ENCODE results near the gene ANKRD65.
"Not testable (repeated sequence)": the region's sequence is repeated elsewhere in the genome, so short reads cannot be mapped to it uniquely, and the experiment has no call there.

Gene ANKRD65

GRCh38 chr1:1393014-1393413 is 28.1 kb downstream of the ANKRD65 start:
- no peak for DNase-seq

DNA sequence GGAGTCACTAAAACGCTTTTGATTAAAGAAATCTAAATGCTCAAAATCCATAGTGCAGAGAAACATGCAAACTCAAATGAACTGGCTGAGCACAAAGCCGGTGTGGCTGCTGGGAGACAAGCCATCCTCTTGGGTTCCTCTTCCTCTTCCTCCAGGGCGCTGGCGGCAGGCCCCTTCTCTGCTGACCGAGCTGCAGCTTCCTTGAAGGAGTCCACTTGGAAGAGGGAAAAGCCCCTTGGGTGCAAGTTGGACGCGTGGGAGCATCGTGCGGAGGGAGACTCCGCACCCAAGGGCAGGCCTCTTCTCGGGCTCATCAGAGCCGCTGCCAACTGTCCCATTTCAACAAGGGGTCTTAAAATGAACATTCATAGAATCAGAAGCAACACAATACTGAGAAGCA is 29.9 kb downstream of the ANKRD65 start:
- DNase-seq, result no peak

- DNase-seq, result no peak
Observed at GRCh38 chr1:1390675-1391074, 30.4 kb downstream of the ANKRD65 start.

DNA sequence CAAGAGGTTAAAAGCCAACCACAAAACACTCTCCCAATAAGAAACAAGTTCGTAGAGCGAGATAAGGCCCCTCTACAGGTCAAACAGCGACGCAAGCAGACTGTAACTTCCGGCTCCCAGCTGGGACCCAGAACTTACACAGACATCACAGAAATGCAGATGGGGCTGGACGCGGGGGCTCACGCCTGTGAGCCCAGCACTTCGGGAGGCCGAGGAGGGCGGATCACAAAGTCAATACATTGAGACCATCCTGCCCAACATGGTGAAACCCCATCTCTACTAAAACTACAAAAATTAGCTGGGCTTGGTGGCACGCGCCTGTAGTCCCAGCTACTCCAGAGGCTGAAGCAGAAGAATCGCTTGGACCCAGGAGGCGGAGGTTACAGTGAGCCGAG is 33.0 kb downstream of the ANKRD65 start:
- DNase-seq, result no peak

GRCh38 chr1:1387098-1388077 is 33.7 kb downstream of the ANKRD65 start:
- DNase-seq, result no peak

DNA sequence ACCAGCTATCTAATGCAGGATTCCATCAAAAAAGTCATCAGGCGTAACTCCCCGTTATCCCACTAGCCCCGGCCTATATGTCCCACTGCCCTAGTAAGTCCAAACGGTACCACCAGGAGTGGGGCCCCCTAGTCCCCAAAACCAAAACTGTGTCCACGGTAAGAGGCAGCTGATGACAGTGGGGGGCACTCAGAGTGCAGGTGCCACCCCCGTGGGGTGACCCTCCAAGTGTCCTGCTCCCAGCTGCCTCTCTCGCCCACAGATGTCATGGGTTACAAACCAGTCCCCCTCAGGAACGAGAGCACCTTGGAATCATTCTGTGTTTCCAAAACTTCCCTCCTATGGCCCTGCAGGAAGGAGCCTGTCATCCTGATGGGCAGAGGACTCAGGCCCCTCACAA is 35.1 kb downstream of the ANKRD65 start:
- no peak for DNase-seq

DNA sequence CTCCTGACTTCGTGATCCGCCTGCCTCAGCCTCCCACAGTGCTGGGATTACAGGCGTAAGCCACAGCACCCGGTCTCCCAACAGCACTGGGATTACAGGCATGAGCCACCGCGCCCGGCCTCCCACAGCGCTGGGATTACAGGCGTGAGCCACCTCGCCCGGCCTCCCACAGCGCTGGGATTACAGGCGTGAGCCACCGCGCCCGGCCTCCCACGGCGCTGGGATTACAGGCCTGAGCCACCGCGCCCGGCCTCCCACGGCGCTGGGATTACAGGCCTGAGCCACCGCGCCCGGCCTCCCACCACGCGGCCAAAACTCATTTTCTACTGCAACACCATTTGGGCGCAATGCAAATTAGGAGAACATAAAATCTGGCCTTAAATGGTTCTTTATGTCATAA is 35.7 kb downstream of the ANKRD65 start:
- DNase-seq, result not testable (repeated sequence)

DNA sequence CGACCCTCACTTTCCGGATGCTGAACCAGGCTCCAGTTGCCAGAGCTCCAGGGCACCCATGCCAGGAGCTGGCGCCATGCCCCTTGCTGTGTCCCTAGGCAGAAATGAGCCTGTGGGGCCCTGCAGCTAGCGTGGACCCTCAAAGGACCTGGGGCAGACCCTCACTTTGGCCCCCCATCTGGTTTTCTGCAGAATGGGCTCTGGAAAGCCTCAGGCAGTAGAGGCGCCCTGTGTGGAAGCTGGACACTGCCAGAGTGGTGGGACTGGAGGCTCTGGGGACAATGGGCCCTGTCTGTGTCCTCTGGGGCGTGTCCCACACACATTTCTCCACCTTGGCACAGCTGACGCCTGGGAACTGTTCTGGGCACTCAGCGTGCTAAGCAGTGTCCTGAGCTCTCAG is 39.8 kb downstream of the ANKRD65 start:
- no peak for DNase-seq

DNA sequence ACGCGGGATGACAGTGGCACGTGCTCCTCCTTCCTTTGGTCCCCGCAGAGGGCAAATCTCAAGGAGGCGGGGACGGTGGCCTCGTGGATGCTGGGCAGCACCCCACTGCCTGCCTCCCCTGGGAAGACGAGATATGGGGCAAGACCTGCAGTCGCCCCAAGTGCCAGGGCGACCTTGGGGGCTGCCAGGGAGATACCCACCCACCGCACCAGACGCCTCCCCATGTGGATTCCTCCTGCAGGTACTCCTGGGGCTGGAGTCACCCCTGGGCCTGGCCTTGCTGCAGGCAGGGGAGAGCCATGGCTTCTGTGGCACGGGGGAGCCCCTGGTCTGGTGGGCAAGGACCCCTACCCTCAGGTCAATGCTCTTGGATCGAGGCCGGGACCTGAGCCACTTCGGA is 40.2 kb downstream of the ANKRD65 start:
- DNase-seq, result no peak

DNA sequence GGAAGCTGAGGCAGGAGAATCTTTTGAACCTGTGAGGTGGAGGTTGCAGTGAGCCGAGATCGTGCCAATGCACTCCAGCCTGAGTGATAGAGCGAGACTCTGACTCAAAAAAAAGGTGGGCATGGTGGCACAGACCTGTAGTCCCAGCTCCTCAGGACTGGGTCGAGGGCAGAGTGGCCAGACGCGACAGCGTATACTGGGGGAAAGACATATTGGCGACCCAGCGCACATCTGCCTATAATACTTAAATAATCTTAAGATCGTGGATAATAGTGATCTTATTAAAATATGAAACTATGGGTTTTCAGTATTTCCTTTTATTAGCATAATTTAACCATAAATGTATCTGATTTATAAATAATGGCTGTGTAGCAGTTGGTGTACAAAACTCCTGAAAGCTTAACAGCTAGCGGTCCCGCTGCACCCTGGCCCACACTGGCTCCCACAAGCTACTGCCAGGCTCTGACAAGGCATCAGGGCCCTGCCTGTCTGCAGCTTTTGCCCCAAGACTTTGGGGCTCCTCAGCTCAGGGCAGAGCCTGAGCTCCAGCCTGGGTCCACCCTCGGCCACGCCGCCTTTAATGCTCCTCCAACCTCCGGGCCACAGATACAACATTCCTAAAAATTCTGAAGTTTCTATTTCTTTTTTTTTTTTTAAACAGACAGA is 43.4 kb downstream of the ANKRD65 start:
- DNase-seq, result no peak

DNA sequence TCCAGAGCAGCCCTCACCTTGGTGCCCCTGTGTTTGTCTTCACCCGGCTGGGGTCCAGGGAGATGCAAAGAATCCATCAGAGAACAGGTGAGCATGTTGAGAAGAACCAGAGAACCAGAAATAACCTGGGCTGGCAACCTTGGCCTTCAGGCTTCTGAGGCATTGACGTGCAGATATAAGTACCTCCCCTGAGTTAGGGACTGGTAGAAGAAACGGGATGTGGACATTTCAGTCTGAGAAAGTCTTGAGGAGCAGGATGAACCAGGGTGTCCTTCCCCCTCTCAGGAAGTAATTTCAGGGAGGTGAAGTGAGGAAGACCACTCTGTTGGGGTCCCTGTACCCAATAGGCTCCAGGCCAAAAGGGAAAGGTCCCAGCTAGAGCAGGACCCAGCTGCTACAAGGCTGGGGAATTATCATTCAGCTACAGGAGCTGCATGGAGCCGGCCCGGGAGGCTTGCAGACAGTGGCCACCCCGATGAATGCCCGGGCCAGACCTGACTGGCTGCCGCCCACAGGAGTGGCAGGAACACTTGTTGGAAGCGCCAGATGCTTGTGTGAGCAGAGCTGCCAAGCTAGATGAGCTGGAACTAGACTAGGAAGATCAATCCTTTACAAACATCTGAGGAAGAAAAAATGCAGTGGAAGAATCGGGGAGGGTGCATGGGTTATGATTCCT is 44.4 kb downstream of the ANKRD65 start:
- DNase-seq, result no peak

DNA sequence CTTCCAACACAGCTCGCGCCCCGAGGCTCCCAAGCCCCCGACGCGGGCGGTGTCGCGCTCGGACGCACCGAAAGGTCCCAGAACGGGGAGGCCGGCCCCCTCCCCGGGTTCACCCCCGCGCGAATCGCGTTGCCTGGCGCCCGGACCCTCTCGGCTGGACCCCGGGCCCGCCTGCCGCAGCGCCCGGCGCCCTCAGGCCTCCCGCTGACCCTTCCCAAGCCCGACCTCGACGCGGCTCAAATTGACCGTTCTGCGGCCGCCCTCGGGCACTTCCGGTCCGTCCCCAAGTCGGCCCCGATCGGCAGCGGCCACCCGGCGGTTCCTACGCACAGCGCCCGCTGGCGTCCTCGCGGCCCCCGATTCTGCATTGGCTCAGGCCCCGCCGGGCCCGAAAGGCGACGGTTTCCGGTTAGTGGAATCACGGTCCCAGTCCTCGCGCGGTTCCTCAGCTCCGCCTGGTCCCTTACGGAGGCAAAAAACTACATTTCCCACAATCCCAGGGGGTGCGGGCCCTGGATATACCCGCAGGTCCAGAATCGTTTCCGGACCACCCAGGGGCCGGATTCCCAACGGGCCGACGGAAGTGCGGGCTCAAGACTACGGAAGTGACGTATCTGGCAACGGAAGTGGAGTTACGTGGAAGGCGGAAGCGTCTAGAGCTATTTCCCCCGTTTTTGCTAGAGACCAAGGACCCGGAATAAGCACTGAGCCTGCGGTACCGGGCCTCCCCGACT is 46.0 kb downstream of the ANKRD65 start, which contains the start of gene AURKAIP1:
Gene AURKAIP1, minus strand, starts transcription at position 279 of the 734 bp plus-strand sequence. CDS start 451 bp downstream, outside the sequence.
- peak; percentile 92 for DNase-seq

DNA sequence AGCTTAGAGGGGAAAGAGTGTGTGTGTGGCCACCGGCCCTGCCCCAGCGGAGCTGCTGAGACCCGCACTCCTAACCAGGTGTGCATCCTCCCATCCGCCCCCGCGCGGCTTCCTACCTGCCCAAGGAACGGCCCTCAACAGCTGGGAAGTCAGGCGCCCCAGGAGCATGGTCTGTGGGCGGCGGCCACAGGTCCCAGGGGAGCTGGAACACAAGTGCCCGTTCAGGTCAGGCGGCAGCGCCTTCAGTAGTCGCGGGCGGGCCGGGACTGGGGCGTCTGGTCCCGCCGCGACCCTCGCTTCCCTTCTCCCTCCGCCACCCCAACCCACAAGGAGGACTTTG is 46.5 kb downstream of the ANKRD65 start:
- no peak for DNase-seq

DNA sequence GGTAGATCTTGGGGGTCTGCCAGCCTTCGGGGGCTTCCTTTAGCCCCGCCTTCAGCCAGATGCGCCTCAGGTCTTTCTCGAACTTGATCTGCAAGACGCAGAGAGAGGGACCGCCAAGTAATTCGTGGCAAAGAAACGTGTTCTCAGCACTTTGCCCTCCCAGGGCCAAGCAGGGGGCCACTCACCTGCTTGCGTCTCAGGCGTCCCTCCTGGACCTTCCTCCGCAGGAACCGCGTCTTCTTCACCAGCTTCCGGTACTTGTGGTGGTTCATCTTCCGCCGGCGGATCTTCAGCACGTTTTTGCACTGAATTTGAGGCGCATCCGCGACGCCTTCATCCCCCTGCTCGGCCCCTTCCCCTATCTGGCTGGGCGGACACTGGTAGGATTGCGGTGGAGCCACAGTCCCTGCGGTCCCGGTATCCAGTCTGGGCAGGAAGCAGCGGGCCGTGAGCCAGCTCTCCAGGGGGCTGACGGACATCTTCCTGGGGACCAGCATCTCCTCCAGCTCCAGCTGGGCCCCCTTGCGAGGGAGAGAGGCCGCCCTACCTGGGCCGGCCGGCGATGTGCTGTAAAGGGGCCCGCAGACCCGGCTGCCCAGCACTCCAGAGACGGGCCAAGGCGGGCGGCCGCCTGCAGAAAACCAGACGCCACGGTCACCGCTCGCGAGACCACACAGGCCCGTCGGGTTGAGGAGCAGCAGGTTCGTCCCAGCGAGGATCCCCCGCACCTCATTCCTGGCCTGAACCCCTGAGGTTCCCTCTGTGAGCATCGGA is 47.1 kb downstream of the ANKRD65 start:
- no peak for DNase-seq

- no peak for DNase-seq
Observed at GRCh38 chr1:1373051-1373814, 47.8 kb downstream of the ANKRD65 start.

GRCh38 chr1:1371746-1372711 is 49.0 kb downstream of the ANKRD65 start:
- DNase-seq, result peak; percentile 77

GRCh38 chr1:1371364-1371745 is 49.7 kb downstream of the ANKRD65 start:
- DNase-seq, result peak; percentile 72

- no peak for DNase-seq
Observed at GRCh38 chr1:1370771-1371300, 50.2 kb downstream of the ANKRD65 start.

DNA sequence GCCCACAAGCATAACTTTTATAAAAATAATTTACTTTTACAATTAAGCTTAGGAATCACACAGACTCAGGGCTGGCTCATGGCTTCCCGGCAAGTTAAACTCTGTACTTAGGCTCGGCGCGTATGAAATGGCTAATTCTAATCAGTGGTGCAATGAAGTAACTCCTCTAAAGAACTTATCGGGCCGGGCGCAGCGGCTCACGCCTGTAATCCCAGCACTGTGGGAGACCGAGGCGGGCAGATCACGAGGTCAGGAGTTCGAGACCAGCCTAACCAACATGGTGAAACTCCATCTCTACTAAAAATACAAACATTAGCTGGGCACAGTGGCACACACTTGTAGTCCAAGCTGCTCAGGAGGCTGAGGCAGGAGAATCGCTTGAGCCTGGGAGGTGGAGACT is 51.0 kb downstream of the ANKRD65 start:
- not testable (repeated sequence) for DNase-seq
